Measurements from ENCODE around the gene KEAP1.

KEAP1 gene

DNA sequence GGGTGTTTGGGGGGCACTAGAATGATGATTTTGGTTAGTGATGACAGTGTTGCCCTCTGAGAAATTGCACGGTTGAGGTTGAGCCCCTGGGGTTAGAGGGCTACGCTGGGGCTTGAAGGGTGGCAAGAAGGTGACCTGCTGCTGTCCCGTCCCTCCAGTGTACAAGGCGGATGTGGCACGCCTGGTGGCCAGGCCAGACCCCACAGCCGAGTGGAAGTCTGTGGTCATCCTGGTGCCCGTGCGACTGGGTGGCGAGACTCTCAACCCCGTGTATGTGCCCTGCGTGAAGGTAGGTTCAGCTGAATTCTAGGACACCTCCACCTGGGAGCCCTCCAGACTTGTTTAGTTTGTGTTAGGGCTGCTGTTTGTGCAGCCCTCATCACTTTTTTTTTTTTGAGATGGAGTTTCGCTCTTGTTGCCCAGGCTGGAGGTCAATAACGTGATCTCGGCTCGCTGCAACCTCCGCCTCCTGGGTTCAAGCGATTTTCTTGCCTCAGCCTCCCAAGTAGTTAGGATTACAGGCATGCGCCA is 45.7 kb upstream of the KEAP1 start:
- no peak overlapping the region for H3K4me3 ChIP-seq (ENCODE audit: low read depth, low read length)
- peaks cover 56% of the 10 kb centered on the region for H3K36me3 ChIP-seq
- no peak for DNase-seq
- H3K9me3 ChIP-seq = no peaks in the 10 kb centered on the region
- TF ChIP-seq, protein P1, sequence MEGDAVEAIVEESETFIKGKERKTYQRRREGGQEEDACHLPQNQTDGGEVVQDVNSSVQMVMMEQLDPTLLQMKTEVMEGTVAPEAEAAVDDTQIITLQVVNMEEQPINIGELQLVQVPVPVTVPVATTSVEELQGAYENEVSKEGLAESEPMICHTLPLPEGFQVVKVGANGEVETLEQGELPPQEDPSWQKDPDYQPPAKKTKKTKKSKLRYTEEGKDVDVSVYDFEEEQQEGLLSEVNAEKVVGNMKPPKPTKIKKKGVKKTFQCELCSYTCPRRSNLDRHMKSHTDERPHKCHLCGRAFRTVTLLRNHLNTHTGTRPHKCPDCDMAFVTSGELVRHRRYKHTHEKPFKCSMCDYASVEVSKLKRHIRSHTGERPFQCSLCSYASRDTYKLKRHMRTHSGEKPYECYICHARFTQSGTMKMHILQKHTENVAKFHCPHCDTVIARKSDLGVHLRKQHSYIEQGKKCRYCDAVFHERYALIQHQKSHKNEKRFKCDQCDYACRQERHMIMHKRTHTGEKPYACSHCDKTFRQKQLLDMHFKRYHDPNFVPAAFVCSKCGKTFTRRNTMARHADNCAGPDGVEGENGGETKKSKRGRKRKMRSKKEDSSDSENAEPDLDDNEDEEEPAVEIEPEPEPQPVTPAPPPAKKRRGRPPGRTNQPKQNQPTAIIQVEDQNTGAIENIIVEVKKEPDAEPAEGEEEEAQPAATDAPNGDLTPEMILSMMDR (IDR thresholded peaks at IDR 0.05; ENCODE audit: low read depth, low read length) = no peak
- no peaks in the 10 kb centered on the region for H3K4me1 ChIP-seq
- H3K27me3 ChIP-seq = no peaks in the 10 kb centered on the region

- Histone ChIP-seq H3K36me3 (peaks cover 37% of the 10 kb centered on the region), H3K9me3 (no peaks in the 10 kb centered on the region)
Measured at GRCh38 chr19:10546817-10547216, 43.7 kb upstream of the KEAP1 start.

GRCh38 chr19:10544753-10545251 is 41.6 kb upstream of the KEAP1 start:
- DNase-seq = no peak
- H3K4me3 ChIP-seq (ENCODE audit: low read depth, low read length) = peak overlapping the region; percentile 81
- H3K36me3 ChIP-seq = peaks cover 23% of the 10 kb centered on the region
- H3K4me1 ChIP-seq = no peaks in the 10 kb centered on the region
- TF ChIP-seq, protein P1 (IDR thresholded peaks at IDR 0.05; ENCODE audit: low read depth, low read length) = no peak
- H3K9me3 ChIP-seq = no peaks in the 10 kb centered on the region
- peaks cover 5% of the 10 kb centered on the region; the same call in 1 of the 2 replicates for H3K27me3 ChIP-seq

More at GRCh38 chr19:10546817-10547216, 43.7 kb upstream of the KEAP1 start:
- Histone ChIP-seq H3K4me3 (ENCODE audit: low read depth, low read length) (no peak overlapping the region), H3K27me3 (no peaks in the 10 kb centered on the region), H3K4me1 (no peaks in the 10 kb centered on the region)
- no peak for DNase-seq
- TF ChIP-seq, protein P1 (IDR thresholded peaks at IDR 0.05; ENCODE audit: low read depth, low read length) = no peak

GRCh38 chr19:10544242-10544752 is 41.1 kb upstream of the KEAP1 start:
- Histone ChIP-seq H3K9me3 (no peaks in the 10 kb centered on the region), H3K36me3 (peaks cover 19% of the 10 kb centered on the region), H3K27me3 (peaks cover 5% of the 10 kb centered on the region), H3K4me3 (ENCODE audit: low read depth, low read length) (peak overlapping the region; percentile 81), H3K4me1 (no peaks in the 10 kb centered on the region)
- TF ChIP-seq, protein P1 (IDR thresholded peaks at IDR 0.05; ENCODE audit: low read depth, low read length) = no peak
- peak; percentile 36 for DNase-seq

- TF ChIP-seq, protein P1 (IDR thresholded peaks at IDR 0.05; ENCODE audit: low read depth, low read length) = no peak
- DNase-seq = peak; percentile 87
- Histone ChIP-seq H3K4me3 (ENCODE audit: low read depth, low read length) (peak within 1 kb of the TSS; percentile 81), H3K27me3 (peaks cover 12% of the 10 kb centered on the region), H3K4me1 (no peaks in the 10 kb centered on the region), H3K9me3 (no peaks in the 10 kb centered on the region), H3K36me3 (peaks cover 14% of the 10 kb centered on the region)
Measured at GRCh38 chr19:10543420-10544241, 40.5 kb upstream of the KEAP1 start, which contains the start of gene ATG4D. Gene ATG4D (plus strand): TSS chr19:10543904. CDS start chr19:10544091, 187 bp downstream.
